ENCODE data around the gene SAMHD1.
"Not testable (repeated sequence)": the region's sequence is repeated elsewhere in the genome, so short reads cannot be mapped to it uniquely, and the experiment has no call there.

The SAMHD1 gene

DNA sequence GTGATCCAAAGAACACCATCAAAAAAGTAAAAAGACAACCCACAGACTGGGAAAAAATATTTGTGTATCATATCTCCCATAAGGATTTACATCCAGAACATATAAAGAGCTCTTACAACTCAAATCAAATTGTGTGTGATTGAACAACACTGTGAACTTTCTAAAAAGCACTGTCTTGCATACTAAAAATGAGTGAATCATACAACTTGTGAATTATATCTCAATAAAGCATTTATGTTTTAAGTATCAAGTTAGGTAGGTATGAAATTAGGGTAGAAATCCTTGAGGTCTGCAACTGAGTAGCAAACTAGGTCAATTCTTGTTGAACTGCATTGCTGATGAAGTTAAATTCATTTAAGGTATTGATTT lies 14.1 kb downstream of the SAMHD1 start:
- DNase-seq (ENCODE audit: low read depth), result no peak
- TF ChIP-seq, protein P1, sequence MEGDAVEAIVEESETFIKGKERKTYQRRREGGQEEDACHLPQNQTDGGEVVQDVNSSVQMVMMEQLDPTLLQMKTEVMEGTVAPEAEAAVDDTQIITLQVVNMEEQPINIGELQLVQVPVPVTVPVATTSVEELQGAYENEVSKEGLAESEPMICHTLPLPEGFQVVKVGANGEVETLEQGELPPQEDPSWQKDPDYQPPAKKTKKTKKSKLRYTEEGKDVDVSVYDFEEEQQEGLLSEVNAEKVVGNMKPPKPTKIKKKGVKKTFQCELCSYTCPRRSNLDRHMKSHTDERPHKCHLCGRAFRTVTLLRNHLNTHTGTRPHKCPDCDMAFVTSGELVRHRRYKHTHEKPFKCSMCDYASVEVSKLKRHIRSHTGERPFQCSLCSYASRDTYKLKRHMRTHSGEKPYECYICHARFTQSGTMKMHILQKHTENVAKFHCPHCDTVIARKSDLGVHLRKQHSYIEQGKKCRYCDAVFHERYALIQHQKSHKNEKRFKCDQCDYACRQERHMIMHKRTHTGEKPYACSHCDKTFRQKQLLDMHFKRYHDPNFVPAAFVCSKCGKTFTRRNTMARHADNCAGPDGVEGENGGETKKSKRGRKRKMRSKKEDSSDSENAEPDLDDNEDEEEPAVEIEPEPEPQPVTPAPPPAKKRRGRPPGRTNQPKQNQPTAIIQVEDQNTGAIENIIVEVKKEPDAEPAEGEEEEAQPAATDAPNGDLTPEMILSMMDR (IDR thresholded peaks at IDR 0.05; ENCODE audit: low read depth, low read length), result no peak
- TF ChIP-seq MYC (IDR thresholded peaks at IDR 0.05; ENCODE audit: low read depth, low read length) (no peak), POLR2A (IDR thresholded peaks at IDR 0.05; ENCODE audit: extremely low read depth, insufficient read length) (no peak)
- no peak overlapping the region for H3K4me3 ChIP-seq (ENCODE audit: low read depth, low read length)

DNA sequence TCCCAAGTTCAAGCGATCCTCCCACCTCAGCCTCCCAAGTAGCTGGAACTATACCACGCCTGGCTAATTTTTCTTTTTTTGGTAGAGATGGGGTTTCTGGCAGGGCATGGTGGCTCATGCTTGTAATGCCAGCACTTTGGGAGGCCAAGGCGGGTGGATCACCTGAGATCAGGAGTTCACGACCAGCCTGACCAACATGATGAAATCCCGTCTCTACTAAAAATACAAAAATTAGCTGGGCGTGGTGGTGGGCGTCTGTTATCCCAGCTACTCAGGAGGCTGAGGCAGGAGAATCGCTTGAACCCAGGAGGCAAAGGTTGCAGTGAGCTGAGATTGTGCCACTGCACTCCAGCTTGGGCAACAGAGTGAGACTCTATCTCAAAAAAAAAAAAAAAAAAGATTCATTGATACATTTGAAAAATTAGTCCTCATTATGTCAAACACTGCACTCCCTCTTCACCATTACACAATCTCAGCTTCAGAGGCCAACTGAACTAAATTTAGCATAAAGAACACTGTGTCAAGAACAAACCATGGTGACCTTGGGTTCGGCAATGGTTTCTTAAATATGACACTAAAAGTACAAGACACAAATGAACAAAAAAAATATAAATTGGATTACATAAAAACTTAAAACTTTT lies 14.6 kb downstream of the SAMHD1 start:
- not testable (repeated sequence) for H3K4me3 ChIP-seq (ENCODE audit: low read depth, low read length); DNase-seq (ENCODE audit: low read depth)

DNA sequence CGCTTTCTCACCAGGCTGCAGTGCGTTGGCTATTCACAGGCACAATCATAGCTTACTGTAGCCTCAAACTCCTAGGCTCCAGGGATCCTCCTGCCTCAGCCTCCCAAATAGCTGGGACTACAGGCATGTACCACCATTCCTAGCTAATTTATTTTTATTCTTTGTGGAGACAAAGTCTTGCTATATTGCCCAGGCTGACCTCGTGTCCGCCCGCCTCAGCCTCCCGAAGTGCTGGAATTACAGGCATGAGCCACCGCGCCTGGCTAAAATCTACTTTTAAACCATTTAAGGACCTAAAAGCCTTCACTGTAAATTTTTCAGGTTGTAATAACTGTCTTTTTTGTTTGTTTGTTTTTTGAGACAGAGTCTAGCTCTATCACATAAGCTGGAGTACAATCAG lies 15.2 kb downstream of the SAMHD1 start:
- H3K4me3 ChIP-seq (ENCODE audit: low read depth, low read length), result no peak overlapping the region
- TF ChIP-seq POLR2A (IDR thresholded peaks at IDR 0.05; ENCODE audit: extremely low read depth, insufficient read length) (no peak), MYC (IDR thresholded peaks at IDR 0.05; ENCODE audit: low read depth, low read length) (no peak)
- TF ChIP-seq, protein P2, sequence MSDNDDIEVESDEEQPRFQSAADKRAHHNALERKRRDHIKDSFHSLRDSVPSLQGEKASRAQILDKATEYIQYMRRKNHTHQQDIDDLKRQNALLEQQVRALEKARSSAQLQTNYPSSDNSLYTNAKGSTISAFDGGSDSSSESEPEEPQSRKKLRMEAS (IDR thresholded peaks at IDR 0.05; ENCODE audit: low read depth, low read length), result no peak
- TF ChIP-seq, protein P1 (IDR thresholded peaks at IDR 0.05; ENCODE audit: low read depth, low read length), result no peak
- no peak for DNase-seq (ENCODE audit: low read depth)

DNA sequence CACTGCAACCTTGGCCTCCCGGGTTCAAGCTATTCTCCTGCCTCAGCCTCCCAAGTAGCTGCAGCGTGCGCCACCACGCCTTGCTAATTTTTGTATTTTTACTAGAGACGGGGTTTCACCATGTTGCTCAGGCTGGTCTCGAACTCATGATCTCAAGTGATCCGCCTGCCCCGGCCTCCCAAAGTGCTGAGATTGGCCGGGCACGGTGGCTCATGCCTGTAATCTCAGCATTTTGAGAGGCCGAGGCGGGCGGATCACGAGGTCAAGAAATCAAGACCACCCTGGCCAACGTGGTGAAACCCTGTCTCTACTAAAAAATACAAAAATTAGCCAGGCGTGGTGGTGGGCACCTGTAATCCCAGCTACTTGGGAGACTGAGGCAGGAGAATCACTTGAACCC lies 17.9 kb downstream of the SAMHD1 start:
- DNase-seq (ENCODE audit: low read depth); H3K4me3 ChIP-seq (ENCODE audit: low read depth, low read length): not testable (repeated sequence)

DNA sequence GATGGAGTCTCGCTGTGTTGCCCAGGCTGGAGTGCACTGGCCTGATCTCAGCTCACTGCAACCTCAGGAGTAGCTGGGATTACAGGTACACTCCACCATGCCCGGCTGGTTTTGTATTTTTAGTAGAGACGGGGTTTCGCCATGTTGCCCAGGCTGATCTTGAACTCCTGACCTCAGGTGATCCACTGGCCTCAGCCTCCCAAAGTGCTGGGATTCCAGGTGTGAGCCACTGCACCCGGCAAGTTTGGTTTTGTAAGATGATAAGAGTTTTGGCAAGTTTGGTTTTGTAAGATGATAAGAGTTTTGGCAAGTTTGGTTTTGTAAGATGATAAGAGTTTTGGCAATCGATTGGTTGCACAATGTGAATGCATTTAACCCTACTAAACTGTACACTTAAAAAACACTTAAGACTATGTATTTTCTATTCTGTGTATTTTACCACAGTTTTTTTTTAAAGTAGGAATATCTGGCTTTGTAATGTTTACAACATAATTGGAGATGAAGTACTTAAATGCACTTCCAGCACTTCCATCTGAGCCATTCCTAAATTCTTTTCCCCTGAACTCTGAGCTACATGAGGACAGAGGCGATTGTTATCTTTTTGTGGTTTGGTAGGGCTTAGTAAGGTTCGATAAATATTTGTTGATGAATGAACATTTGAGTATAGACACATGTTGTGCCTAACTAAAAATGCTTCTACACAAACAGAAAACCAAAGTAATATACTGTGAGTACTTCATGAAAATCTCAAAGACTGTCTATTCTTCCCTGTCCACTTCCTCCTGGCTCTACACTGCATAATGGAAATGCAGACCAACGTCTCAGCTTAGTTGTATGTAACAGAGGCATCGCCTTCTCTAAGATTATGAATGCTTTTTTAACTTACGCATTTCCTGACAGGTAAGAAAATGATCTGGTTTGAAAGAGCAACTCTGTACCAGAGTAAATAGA lies 18.8 kb downstream of the SAMHD1 start:
- no peak for DNase-seq (ENCODE audit: low read depth)
- no peak overlapping the region for H3K4me3 ChIP-seq (ENCODE audit: low read depth, low read length)

DNA sequence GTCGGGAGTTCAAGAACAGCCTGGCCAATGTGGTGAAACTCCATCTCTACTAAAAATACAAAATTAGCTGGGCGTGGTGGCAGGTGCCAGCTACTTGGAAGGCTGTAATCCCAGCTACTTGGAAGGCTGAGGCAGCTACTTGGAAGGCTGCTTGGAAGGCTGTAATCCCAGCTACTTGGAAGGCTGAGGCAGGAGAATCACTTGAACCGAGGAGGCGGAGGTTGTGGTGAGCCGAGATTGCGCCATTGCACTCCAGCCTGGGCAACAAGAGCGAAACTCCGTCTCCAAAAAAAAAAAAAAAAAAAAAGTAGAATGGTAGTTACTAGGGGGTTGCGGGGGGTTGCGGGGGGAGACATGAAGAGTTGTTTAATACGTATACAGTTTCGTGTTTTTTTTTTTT lies 19.4 kb downstream of the SAMHD1 start:
- DNase-seq (ENCODE audit: low read depth), result not testable (repeated sequence)

More for the DNA sequence above, 18.8 kb downstream of the SAMHD1 start:
- TF ChIP-seq MYC (IDR thresholded peaks at IDR 0.05; ENCODE audit: low read depth, low read length), result no peak
- TF ChIP-seq POLR2A (IDR thresholded peaks at IDR 0.05; ENCODE audit: extremely low read depth, insufficient read length), result no peak
- TF ChIP-seq, protein P2 (IDR thresholded peaks at IDR 0.05; ENCODE audit: low read depth, low read length), result no peak
- TF ChIP-seq, protein P1 (IDR thresholded peaks at IDR 0.05; ENCODE audit: low read depth, low read length), result no peak

DNA sequence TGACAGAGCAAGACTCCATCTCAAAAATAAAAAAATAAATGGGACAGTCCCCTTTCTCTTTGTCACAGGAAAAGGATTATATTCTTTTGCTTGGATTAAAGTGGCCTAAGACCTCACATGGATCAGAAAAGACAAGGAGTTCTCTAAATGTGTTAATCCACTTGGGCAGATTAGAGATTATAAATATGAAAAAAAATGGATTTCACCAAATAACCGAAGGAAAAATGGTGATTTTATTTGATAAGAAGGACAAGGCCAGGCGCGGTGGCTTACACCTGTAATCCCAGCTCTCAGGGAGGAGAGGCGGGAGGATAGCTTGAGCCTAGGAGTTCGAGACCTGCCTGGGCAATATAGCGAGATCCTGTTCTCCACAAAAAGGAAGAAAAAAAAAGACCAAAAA lies 21.8 kb downstream of the SAMHD1 start:
- TF ChIP-seq, protein P1 (IDR thresholded peaks at IDR 0.05; ENCODE audit: low read depth, low read length), result no peak
- TF ChIP-seq, protein P2 (IDR thresholded peaks at IDR 0.05; ENCODE audit: low read depth, low read length), result no peak
- TF ChIP-seq POLR2A (IDR thresholded peaks at IDR 0.05; ENCODE audit: extremely low read depth, insufficient read length) (no peak), MYC (IDR thresholded peaks at IDR 0.05; ENCODE audit: low read depth, low read length) (no peak)

More for the DNA sequence above, 19.4 kb downstream of the SAMHD1 start:
- not testable (repeated sequence) for H3K4me3 ChIP-seq (ENCODE audit: low read depth, low read length)

More for the DNA sequence above, 21.8 kb downstream of the SAMHD1 start:
- no peak for DNase-seq (ENCODE audit: low read depth)
- no peak overlapping the region for H3K4me3 ChIP-seq (ENCODE audit: low read depth, low read length)

All from NB4 (cell line).